NCI-H1105 treated with DMSO at 0.1 percent for 48 hours (cell line): Measurements from ENCODE around the gene ACAP2.
"Not testable (repeated sequence)": the region's sequence is repeated elsewhere in the genome, so short reads cannot be mapped to it uniquely, and the experiment has no call there.

Source experiments
- DNase-seq: peaks from one replicate; lab custom pipeline; 2025; lab: John Stamatoyannopoulos, UW

Gene ACAP2

DNA sequence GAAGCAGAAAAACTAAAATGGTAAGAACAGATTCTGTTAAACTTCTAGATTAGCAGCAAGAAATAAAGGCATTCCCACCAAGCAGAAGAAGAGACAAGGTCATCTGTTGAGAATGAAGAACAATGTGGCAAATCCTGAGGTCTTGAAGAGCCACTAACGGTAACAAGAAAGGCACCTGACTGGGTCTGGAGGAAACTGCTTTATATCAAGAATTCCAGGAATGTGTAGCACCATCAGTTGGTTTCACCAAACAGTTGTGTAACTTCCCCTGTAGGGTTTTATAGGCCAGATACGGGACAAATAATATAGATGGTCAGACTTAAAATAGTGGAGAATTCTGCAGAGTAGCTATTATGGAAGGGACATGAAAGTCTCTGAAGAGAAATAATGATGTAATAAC lies 57.3 kb downstream of the ACAP2 start:
- DNase-seq, result no peak

DNA sequence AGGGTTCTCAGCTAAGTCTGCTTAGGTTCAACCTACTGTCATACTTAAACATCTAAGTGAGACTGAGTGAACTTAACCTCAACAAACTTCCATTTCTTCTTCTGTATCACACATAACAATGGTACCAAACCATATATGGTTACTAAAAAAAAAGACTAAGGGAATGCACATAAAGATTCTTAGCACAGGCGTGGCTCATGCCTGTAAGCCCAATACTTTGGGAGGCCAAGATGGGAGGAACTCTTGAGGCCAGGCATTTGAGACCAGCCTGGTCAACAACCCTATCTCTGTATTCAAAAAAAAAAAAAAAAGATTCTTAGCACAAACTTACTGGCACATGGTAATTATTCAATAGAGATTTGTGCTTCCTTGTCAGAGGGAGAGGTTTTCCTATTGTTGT lies 57.9 kb downstream of the ACAP2 start:
- no peak for DNase-seq

DNA sequence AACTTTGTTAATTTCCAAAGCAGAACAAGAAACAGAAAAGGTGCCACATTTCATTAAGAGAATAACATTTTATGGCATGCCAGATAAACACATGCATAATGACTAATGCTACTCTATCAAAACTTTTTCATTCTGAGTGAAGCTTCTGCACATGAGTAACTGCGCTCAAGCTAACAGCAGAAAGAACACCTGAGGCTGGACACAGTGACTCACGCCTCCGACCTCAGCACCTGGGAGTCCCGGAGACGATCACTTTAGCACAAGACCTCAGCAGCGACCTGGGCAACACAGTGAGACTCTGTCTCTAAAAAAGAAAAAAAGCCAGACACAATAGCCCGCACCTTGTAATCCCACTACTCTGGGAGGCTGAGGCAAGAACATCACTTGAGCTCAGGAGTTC lies 70.6 kb downstream of the ACAP2 start:
- DNase-seq, result no peak

DNA sequence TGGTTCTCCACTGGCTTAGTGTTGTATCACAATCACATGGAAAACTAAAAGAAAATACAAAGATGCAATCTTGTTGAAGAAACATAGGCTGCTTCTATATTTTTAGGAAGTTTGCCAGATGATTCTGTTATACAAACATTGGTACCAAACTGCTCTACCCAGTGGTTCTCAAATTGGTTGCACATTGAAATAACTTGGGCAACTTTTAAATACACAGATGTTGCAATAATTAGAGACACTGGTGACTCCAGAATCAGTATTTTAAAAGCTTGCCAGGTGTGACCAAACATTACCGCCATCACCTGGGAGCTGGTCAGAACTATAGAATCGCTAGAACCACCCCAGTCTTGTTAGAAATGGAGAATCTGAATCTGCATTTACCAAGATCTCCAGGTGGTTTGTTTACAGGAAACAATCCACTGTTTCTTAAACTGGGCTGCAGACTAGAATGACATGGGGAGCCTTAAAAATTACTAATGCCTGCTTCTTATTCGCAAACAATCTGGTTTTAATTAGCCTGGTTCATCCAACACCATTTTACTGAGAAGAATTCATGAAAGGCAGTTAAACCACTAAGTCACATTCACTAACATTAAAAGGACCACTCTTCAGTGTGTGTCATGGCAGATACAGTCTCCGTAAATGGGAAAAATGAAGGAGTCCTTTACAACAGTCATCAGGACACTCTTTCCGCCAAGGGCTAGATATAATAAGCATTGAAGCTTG lies 76.5 kb downstream of the ACAP2 start:
- DNase-seq, result no peak

DNA sequence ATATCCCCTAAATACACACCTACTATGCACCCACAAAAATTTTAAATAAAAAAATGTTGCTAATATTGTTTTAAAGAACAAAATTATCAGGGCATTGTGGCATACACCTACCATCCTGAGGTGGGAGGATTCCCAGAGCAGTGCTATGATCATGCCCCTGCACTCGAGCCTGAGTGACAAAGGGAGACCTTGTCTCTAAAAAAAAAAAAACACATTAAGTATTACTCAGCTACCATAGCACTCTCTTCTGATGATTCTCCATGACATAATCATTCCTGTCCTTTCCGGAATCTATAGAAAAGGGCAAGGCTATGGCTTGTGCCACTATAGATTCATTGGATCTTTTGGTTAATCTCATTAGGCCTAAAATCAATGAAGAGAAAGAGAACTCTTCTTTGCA lies 77.4 kb downstream of the ACAP2 start:
- no peak for DNase-seq

DNA sequence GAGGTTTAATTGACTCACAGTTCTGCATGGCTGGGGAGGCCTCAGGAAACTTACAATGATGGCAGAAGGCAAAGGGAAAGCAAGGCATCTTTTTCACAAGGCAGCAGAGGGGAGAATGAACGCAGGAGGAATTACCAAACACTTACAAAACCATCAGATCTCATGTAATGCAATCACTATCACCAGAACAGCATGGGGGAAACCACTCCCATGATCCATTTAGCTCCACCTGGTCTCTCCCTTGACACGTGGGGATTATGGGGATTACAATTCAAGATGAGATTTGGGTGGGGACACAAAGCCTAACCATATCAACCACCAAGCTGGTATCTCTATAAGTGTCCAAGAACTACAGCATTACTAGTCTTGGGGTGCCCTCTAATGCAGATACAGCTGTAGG lies 85.0 kb downstream of the ACAP2 start:
- not testable (repeated sequence) for DNase-seq

DNA sequence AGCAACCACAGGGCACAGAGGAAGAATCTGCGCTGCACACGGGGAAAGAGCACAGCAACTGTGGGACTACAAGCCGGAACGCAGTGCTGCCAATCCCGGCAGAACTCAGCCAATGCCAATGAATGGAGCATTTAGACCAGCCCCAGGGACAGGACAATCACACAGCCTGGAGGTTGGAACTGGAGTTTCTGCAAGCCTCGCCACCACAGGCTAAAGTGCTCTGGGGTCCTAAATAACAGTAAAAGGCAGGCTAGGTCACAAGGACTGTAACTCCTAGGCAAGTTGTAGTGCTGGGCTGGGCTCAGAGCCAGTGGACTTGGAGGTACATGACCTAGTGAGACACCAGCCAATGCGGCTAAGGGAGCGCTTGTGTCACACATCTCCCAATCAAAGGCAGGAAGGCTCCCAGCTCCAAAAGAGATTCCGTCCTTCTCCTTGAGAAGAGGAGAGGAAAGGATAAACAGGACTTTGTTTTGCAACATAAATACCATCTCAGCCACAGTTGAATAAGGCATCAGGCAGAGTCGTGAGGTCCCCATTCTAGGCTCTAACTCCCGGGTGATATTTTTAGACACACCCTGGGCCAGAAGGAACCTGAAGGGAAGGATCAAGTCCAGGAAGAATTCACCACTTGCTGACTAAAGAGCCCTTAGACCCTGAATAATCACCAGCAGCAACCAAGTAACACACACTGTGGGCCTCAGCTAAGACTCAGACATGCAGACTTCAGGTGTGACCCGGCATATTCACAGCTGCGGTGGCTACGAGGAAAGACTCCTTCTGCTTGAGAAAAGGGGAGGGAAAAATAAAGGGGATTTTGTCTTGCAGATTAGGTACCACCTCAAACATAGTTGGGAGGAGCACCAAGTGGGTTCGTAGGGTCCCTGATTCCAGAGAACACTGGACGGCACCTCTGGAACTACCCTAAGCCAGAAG lies 86.4 kb downstream of the ACAP2 start:
- no peak for DNase-seq

DNA sequence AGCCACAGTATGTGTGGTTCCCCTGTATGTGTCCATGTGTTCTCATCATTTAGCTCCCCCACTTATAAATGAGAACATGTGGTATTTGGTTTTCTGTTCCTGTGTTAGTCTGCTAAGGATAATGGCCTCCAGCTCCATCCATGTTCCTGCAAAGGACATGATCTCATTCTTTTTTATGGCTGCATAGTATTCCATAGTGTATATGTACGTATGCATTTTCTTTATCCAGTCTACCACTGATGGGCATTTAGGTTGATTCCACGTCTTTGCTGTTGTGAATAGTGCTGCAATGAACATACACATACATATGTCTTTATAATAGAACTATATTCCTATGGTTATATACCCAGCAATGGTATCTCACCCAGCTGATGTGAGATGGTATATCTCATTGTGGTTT lies 88.8 kb downstream of the ACAP2 start:
- not testable (repeated sequence) for DNase-seq

DNA sequence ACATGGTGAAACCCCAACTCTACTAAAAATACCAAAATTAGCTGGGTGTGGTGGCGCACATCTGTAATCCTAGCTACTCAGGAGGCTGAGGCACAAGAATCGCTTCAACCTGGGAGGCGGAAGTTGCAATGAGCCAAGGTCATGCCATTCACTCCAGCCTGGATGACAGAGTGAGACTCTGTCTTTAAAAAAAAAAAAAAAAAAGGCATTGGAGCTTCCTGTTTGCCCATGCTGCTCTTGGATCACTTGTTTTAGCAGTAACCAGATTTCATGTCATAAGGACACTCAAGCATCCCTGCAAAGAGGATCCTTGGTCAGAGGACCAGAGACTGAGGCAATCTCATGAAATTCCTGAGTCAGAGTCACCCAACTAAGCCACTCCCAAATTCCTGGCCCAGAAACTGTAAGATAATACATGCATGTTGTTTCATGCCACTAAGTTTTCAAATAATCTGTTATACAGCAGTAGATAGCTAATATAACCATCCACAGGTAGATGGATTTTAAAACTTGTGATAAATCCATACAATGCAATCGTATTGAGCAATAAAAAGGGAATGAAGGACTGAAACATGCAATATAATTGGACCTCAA lies 89.8 kb downstream of the ACAP2 start:
- no peak for DNase-seq

DNA sequence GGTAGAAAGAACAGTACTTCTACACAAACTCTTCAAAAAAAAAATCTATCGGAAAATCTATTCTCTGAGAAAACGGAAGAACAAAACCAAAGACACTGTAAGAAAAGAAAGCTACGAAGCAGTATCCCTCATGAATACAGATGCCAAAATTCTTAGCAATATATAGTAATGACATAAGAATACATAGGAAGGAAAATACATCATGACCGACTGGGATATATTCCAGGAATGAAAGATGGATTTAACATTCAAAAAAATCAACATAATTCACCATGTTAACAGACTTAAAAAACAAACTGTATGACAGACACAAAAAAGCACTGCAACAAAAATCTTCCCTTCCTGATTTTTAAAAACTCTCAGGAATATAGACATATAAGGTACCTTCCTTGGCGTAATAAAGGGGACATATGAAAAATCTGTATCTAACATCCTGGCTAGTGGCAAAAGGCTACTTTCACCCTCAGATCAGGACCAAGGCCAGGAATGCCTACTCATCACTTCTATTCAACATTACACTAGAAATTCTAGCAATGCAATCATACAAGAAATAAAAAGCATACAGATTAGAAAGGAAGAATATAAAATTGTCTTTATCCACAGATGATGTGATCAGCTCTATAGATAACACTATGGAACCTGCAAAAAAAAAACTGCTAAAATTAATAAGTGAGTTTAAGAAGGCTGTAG lies 94.2 kb downstream of the ACAP2 start:
- DNase-seq, result no peak

DNA sequence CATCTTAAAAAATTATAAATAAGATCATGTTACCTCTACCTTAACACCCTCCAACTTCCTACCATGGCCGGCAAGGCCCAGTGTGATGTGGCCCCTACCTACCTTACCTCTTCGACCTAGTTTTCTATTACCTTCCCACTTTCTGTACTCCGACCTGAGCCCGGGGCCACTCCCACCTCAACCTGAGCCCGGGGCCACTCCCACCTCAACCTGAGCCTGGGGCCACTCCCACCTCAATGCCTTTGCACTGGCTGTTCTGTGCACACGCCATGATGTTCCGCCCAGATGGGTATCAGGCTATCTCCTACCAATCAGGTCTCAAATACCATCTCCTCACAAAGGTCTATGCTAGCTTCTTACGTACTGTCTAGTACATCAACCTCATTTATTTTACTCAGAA lies 105.1 kb downstream of the ACAP2 start:
- DNase-seq, result no peak

DNA sequence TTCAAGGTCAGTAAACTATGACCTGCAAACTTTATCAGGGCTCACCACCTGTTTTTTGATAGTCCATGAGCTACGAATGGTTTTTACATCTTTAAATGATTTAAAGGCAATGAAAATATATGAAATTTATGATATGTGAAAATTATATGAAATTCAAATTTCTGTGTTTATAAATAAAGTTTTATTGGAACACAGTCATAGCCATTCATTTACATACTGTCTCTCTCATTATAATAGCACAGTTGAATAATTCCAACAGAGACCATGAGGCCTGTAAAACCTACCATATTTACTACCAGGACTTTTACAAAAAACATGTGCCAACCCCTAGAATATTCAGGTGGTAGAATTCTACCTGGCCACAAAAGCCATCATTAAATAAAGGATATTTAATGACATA lies 107.9 kb downstream of the ACAP2 start:
- DNase-seq, result no peak

DNA sequence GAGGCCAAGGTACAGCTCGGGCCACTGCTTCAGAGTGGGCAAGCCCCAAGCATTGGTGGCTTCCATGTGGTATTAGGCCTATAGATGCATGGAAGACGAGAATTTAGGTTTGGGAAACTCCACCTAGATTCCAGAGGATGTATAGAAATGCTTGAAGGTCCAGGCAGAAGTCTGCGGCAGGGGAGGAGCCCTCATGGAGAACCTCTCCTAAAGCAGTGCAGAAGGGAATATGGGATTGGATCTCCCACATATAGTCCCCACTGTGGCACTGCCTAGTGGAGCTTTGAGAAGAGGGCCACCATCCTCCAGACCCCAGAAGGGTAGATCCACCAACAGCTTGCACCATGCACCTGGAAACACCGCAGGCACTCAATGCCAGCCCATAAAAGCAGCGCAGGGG lies 123.8 kb downstream of the ACAP2 start:
- DNase-seq, result no peak

DNA sequence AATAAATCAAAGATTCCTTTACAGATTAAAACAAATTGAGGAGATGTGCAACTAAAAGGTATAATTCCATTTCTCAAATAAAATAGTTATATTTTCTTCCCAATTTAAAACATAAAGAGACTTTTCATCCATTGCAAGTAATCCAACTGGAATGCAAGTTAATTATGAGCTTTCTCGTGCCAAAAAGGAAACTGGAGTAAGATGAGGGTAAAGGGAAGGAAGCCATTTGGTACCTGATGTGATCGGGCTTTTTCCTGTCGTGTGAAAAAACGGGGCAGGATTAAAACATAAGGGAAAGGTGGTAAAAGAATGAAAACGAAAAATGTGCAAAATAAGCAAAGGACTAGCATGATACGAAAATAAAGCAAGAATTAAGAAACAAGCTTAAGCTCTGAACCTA lies 130.1 kb downstream of the ACAP2 start:
- no peak for DNase-seq

DNA sequence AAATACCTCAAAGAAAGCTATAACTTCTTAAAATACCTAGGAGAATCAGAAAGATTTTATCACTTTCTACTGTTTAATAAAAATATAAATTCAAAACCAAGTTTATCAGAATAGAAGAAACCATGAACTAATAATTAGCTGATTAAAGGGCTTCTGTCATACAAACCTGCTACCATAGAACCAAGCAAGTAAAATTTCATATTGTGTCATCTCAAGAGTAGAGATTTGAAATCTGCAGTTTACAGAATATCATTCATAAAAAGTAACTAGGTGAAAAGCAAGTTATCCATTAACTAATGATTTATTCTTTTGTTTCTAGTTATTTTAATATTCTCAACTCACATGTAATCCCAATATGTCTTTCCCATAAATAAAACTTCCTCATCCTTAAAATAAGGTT lies 135.1 kb downstream of the ACAP2 start:
- DNase-seq, result no peak

DNA sequence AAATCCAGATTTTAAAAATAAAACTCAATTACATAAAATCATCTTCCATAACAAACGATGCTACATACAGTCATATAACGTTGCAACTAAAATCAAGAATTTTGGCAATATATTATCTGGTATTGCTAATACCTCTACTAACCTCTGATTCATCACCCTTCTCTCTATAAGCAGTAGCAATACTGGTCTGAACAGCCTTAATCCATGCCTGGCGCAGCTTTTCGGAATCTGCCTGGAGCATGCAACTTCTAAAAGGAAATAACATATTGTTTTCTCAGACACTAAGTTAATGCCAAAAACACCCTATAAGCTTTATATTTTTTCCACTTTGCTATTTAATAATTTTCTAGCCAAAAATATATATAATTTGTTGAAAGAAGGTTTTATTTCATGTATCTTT lies 136.5 kb downstream of the ACAP2 start:
- DNase-seq, result no peak

DNA sequence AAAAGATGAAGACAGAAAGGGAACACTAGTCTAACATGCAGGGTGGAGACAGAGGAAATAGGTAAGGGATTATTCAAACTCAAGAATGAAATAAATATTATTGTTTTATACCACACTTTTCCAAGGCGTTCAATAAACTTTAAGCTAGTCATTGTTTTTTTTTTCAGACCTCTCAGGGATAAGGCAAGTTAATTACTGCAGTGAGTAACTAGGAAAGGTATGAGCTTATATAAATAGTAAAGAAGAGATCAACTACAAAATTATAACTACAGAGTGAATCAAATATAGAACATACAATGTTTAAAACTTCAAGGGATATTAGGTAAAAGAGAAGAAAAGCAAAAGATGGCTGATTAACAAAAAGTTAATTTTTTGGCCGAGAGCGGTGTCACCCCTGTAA lies 140.4 kb downstream of the ACAP2 start:
- no peak for DNase-seq

DNA sequence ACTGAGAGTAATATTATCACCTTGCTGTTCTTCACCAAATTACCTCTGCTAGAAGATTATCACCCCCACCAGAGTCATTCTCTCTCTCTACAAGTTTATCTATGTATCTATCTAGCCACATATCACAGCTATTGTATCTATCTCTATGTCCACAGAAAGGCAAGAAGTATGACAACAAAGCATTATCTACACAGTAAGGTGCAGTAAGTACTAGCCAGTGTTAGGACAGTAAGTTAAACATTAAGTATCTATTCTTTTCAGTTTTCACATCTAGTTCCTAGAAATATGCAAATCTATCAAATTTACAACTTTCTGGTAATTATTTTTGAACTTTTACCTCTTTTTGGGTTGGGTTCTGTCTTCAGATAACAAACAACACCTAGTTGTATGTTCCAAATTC lies 145.4 kb downstream of the ACAP2 start:
- no peak for DNase-seq

DNA sequence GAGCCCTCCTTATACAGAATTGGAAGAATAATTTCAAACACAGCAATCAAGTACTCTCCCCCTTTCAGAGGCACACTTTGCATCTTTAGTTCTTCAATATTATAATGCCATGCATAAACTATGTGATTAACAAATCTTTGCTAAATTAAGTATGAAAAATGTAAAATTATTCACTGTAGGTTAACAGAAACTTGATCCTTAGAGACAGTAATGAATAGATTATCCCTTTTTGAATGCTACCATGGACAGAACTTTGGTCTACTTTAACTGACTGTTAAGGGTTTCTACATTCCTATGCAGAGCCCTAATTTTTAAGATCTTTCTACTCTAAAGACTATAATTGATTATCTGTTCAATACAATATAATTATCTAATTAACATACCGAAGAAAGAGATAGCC lies 146.2 kb downstream of the ACAP2 start:
- DNase-seq, result no peak

DNA sequence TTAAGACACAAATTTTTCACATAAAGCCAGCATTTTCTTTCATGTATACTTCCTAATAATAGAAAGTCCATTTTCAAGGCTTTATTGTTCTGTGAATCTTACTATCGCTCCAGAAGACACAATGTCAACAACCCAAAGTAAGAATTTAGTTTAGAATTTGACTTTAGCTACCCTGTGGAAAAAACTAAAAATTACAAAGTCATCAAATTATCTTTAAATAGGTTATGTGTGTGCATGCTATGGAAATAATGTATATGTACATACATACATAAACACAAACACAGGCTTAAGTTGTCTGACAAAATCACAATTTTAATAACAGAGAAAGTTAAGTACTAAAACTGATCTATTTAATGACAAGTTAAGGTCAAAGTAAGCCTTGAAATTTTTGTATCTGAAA lies 151.7 kb downstream of the ACAP2 start:
- no peak for DNase-seq

DNA sequence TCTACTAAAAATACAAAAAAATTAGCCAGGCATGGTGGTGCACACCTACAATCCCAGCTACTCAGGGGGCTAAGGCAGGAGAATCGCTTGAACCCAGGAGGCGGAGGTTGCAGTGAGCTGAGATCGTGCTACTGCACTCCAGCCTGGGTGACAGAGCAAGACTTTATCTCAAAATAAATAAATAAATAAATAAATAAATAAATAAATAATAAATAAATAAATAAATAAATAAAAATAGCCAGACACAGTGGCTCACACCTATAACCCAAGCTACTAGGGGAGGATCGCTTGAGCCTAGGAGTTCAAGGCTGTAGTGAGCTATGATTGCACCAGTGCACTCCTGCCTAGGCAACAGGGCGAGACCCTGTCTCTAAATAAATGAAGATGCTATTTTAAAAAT lies 152.2 kb downstream of the ACAP2 start:
- DNase-seq, result not testable (repeated sequence)

DNA sequence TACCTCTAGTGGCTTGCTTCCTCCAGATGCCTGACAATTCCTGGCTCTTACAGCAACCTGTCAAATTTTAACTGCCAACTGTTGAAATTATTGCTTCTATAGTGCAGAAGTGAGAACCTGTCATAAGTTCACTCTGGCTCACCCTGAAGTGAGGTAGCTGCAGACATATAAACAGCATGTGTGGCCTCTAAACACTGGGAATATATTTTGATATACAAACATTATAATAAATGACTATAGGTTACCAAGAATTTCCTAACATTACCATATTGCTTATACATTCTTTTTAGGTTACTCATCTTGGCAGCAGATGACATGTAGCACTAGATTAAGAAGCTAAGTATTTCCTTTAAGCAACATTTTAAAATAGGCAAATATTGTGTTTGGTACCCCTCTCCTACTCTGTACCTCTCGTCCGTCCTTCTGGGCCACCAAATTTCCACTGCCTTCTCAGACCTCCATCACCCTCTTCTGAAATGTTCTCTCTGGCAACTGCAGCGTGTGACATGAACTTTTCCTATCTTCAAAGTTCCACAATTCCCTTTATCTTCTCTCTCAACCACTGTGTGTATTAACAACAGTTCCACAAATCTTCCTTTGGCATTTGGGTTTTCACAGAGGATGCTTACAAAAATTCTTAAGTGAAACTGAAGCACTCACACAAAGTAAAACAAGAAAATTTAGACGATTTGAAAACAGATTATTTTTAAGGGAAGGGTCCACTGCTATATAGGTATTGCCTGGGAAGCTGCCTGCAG lies 156.5 kb downstream of the ACAP2 start:
- no peak for DNase-seq
